ENCODE measurements around the gene RBMS2. TPM values are rescaled to one million over a fixed set of nuclear protein-coding genes. Genes with fewer than 3 reads are reported as not detected.

RBMS2 gene
- total RNA-seq, 2 experiments from 2014 or later = 2.5 to 5.1 TPM

- intact Hi-C loops (cut with micrococcal nuclease) = loop anchor here (2.0 kb wide), 2 partner anchors 53 to 117 kb away; no protein-coding TSS in a partner anchor
These were observed 1.6 kb upstream of the RBMS2 start for GRCh38 chr12:56520048-56520447.

DNA sequence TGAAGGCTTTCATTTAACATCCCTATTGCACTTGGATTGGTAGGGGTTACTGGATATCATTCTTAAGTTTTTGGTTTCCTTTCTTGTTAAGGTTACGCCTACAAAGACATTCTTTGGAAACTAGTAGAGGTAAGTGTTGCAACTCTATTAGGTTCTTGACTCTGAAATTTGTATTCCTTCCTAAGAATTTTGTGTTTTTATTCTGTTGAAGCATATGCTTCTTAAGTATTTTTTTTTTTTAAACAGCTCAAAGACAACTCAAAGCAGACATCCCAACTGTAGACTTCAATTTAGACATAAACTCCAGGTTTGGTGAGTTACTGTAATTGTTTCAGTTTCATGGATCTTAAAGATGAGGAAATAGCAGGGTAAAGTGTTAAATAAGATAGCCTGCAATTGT lies 1.1 kb upstream of the RBMS2 start:
- no peaks in the 10 kb centered on the region for H3K36me3 Mint-ChIP-seq (ENCODE audit: low read depth)
- peaks cover 28% of the 10 kb centered on the region for H3K4me1 Mint-ChIP-seq (ENCODE audit: low read depth)
- intact Hi-C loops (cut with micrococcal nuclease) = loop anchor here (2.0 kb wide), 2 partner anchors 52 to 116 kb away; no protein-coding TSS in a partner anchor
- CTCF ChIA-PET = interaction anchor here (0.7 to 2.7 kb wide), 4 partner anchors 9 to 116 kb away, joined by 3 to 6 read pairs (median 4); no protein-coding TSS in a partner anchor
- H3K9me3 Mint-ChIP-seq = no peaks in the 10 kb centered on the region
- H3K27ac Mint-ChIP-seq = no peak overlapping the region
- H3K4me3 Mint-ChIP-seq = no peak overlapping the region
- DNase-seq = no peak
- H3K27me3 Mint-ChIP-seq (ENCODE audit: low read depth) = no peaks in the 10 kb centered on the region

More at GRCh38 chr12:56520048-56520447, 1.6 kb upstream of the RBMS2 start:
- Mint-ChIP-seq H3K4me3 (no peak overlapping the region), H3K27ac (no peak overlapping the region), H3K9me3 (no peaks in the 10 kb centered on the region), H3K36me3 (ENCODE audit: low read depth) (no peaks in the 10 kb centered on the region), H3K4me1 (ENCODE audit: low read depth) (peaks cover 28% of the 10 kb centered on the region), H3K27me3 (ENCODE audit: low read depth) (no peaks in the 10 kb centered on the region)
- CTCF ChIA-PET = interaction anchor here (0.6 to 2.7 kb wide), 4 partner anchors 9 to 116 kb away, joined by 3 to 6 read pairs (median 4); no protein-coding TSS in a partner anchor
- no peak for DNase-seq

DNA sequence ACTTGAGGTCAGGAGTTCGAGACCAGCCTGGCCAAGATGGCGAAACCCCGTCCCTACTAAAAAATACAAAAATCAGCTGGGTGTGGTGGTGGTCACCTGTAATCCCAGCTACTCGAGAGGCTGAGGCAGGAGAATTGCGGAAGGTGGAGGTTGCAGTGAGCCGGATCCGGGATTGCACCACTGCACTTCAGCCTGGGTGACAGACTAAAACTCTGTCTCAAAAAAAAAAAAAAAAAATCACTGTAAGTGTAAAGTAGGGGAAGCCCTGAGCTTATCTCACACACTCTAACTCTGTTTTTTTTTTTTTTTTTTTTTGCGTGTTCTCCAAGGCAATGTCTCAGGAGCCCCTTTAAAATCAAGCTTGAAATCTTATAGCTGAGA lies 421 bp upstream of the RBMS2 start:
- Mint-ChIP-seq H3K27me3 (ENCODE audit: low read depth) (no peaks in the 10 kb centered on the region), H3K36me3 (ENCODE audit: low read depth) (no peaks in the 10 kb centered on the region), H3K27ac (no peak overlapping the region), H3K4me1 (ENCODE audit: low read depth) (peaks cover 28% of the 10 kb centered on the region), H3K4me3 (peak overlapping the region; percentile 62), H3K9me3 (no peaks in the 10 kb centered on the region)
- no peak for DNase-seq
- CTCF ChIA-PET = interaction anchor here (0.7 to 2.7 kb wide), 5 partner anchors 8 to 115 kb away, joined by 3 to 6 read pairs (median 4); no protein-coding TSS in a partner anchor
- intact Hi-C loops (cut with micrococcal nuclease) = loop anchor here (1.0 to 2.0 kb wide), 3 partner anchors 52 to 116 kb away; partner anchors contain the start of gene BAZ2A

DNA sequence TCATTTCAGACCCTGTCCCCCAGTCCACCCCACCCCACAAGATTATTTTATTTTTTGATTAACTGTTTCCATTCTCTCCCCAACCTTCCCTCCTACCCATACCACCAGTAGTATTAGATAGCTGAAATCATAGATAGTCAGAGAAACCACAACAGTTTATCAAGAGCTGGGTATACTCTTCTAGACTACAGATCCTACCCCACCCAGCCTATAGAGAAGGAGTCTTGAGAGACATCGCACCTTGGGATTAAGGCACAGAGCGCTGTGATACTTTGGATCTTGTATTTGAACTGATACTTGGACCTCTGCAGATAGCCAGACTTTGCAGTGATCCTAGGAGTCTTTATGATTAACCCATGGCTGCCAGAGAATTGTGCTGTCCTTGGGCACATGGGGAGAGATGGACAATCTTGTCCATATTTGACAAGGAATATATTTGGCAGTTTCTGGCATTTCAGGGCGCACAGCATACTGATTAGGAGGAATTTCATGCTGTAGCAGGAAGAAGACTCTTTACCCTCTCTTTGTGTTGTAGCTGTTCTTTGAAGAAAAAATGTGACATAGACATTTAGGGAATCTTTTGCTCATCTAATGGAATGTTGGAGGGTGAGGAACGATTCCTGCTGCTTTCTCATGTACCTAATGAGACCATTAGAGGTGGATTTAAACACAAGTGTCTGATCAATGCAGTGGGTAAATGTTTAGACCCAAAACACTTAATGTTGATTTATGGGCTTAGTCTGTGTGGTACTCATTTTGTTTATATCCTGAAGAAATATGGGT lies 982 bp downstream of the RBMS2 start:
- Mint-ChIP-seq H3K27me3 (ENCODE audit: low read depth) (no peaks in the 10 kb centered on the region), H3K36me3 (ENCODE audit: low read depth) (no peaks in the 10 kb centered on the region), H3K4me1 (ENCODE audit: low read depth) (peaks cover 28% of the 10 kb centered on the region), H3K9me3 (no peaks in the 10 kb centered on the region), H3K27ac (no peak overlapping the region), H3K4me3 (peak overlapping the region; percentile 62)
- CTCF ChIA-PET = interaction anchor here (0.8 to 2.7 kb wide), 5 partner anchors 7 to 64 kb away, joined by 3 to 13 read pairs (median 4); no protein-coding TSS in a partner anchor
- intact Hi-C loops (cut with micrococcal nuclease) = no loop called here
- no peak for DNase-seq

DNA sequence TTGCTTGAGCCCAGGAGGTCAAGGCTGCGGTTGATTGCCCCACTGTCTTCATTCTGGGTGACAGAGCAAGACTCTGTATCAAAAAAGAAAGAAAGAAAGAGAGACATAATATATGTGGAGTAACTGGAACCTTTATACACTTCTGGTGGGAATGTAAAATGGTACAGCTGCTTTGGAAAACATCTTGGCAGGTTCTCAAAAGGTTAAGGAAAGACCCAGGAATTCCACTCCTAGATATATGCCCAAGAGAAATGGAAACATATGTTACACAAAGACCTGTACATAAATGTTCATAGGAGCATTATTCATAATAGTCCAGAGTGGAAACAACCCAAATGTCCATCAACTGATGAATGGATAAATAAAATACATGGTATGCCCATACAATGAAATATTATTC lies 7.2 kb downstream of the RBMS2 start:
- H3K27ac Mint-ChIP-seq = no peak overlapping the region
- CTCF ChIA-PET = interaction anchor here (1.0 kb wide), 1 partner anchor 8 kb away, joined by 6 read pairs; the partner anchor contains the start of gene RBMS2
- H3K27me3 Mint-ChIP-seq (ENCODE audit: low read depth) = no peaks in the 10 kb centered on the region
- DNase-seq = no peak
- no peaks in the 10 kb centered on the region for H3K9me3 Mint-ChIP-seq
- intact Hi-C loops (cut with micrococcal nuclease) = no loop called here
- H3K36me3 Mint-ChIP-seq (ENCODE audit: low read depth) = no peaks in the 10 kb centered on the region
- no peak overlapping the region for H3K4me3 Mint-ChIP-seq
- H3K4me1 Mint-ChIP-seq (ENCODE audit: low read depth) = no peaks in the 10 kb centered on the region

- CTCF ChIA-PET = interaction anchor here (1.0 kb wide), 1 partner anchor 9 kb away, joined by 6 read pairs; the partner anchor contains the start of gene RBMS2
- H3K4me1 Mint-ChIP-seq (ENCODE audit: low read depth) = no peaks in the 10 kb centered on the region
- intact Hi-C loops (cut with micrococcal nuclease) = no loop called here
- DNase-seq = no peak
- H3K36me3 Mint-ChIP-seq (ENCODE audit: low read depth) = no peaks in the 10 kb centered on the region
- H3K4me3 Mint-ChIP-seq = no peak overlapping the region
- H3K27me3 Mint-ChIP-seq (ENCODE audit: low read depth) = no peaks in the 10 kb centered on the region
- no peaks in the 10 kb centered on the region for H3K9me3 Mint-ChIP-seq
- H3K27ac Mint-ChIP-seq = no peak overlapping the region
These were observed 8.0 kb downstream of the RBMS2 start for GRCh38 chr12:56529656-56530055.

GRCh38 chr12:56530390-56531055 lies 8.9 kb downstream of the RBMS2 start:
- CTCF ChIA-PET = interaction anchor here (0.6 to 1.5 kb wide), 3 partner anchors 27 to 783 kb away, joined by 3 to 4 read pairs (median 3); no protein-coding TSS in a partner anchor
- Mint-ChIP-seq H3K4me3 (no peak overlapping the region), H3K4me1 (ENCODE audit: low read depth) (no peaks in the 10 kb centered on the region), H3K27me3 (ENCODE audit: low read depth) (no peaks in the 10 kb centered on the region), H3K27ac (no peak overlapping the region), H3K9me3 (no peaks in the 10 kb centered on the region), H3K36me3 (ENCODE audit: low read depth) (no peaks in the 10 kb centered on the region)
- intact Hi-C loops (cut with micrococcal nuclease) = no loop called here
- DNase-seq = no peak

DNA sequence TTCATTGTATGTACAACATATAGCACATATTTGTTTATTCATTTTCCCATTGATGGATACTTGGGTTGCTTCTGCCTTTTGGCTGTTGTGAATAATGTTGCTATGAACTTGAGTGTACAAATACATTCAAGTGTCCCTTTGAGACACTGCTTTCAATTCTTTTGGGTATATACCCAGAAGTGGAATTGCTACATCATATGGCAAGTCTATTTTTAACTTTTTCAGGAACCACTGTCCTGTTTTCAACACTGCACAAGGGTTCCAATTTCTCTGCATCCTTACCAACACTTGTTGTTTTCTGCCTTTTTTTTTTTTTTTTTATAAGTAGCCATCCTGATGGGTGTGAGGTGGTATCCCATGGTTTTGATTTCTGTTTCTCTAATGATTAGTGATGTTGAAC lies 15.9 kb downstream of the RBMS2 start:
- no peak overlapping the region for H3K27ac Mint-ChIP-seq
- CTCF ChIA-PET = no interaction called here
- no peak overlapping the region for H3K4me3 Mint-ChIP-seq
- no peaks in the 10 kb centered on the region for H3K36me3 Mint-ChIP-seq (ENCODE audit: low read depth)
- intact Hi-C loops (cut with micrococcal nuclease) = loop anchor here (5.0 kb wide), 1 partner anchor 35 kb away; no protein-coding TSS in a partner anchor
- DNase-seq = no peak
- no peaks in the 10 kb centered on the region for H3K27me3 Mint-ChIP-seq (ENCODE audit: low read depth)
- H3K4me1 Mint-ChIP-seq (ENCODE audit: low read depth) = no peaks in the 10 kb centered on the region
- H3K9me3 Mint-ChIP-seq = no peaks in the 10 kb centered on the region

- Mint-ChIP-seq H3K27ac (no peak overlapping the region), H3K27me3 (ENCODE audit: low read depth) (no peaks in the 10 kb centered on the region), H3K4me3 (no peak overlapping the region), H3K9me3 (no peaks in the 10 kb centered on the region), H3K36me3 (ENCODE audit: low read depth) (no peaks in the 10 kb centered on the region), H3K4me1 (ENCODE audit: low read depth) (no peaks in the 10 kb centered on the region)
- no peak for DNase-seq
- CTCF ChIA-PET = no interaction called here
- intact Hi-C loops (cut with micrococcal nuclease) = no loop called here
These were observed 20.0 kb downstream of the RBMS2 start for GRCh38 chr12:56541631-56542030.

- CTCF ChIA-PET = no interaction called here
- H3K27me3 Mint-ChIP-seq (ENCODE audit: low read depth) = no peaks in the 10 kb centered on the region
- H3K36me3 Mint-ChIP-seq (ENCODE audit: low read depth) = no peaks in the 10 kb centered on the region
- no peaks in the 10 kb centered on the region for H3K9me3 Mint-ChIP-seq
- intact Hi-C loops (cut with micrococcal nuclease) = no loop called here
- no peak overlapping the region for H3K27ac Mint-ChIP-seq
- H3K4me3 Mint-ChIP-seq = no peak overlapping the region
- no peaks in the 10 kb centered on the region for H3K4me1 Mint-ChIP-seq (ENCODE audit: low read depth)
- no peak for DNase-seq
These were observed 20.5 kb downstream of the RBMS2 start for GRCh38 chr12:56542164-56542563.

GRCh38 chr12:56545023-56545604 lies 23.5 kb downstream of the RBMS2 start:
- H3K27me3 Mint-ChIP-seq (ENCODE audit: low read depth) = no peaks in the 10 kb centered on the region
- no peaks in the 10 kb centered on the region for H3K4me1 Mint-ChIP-seq (ENCODE audit: low read depth)
- H3K36me3 Mint-ChIP-seq (ENCODE audit: low read depth) = no peaks in the 10 kb centered on the region
- DNase-seq = no peak
- intact Hi-C loops (cut with micrococcal nuclease) = no loop called here
- no peak overlapping the region for H3K4me3 Mint-ChIP-seq
- no peaks in the 10 kb centered on the region for H3K9me3 Mint-ChIP-seq
- CTCF ChIA-PET = no interaction called here
- H3K27ac Mint-ChIP-seq = no peak overlapping the region

GRCh38 chr12:56546680-56547079 lies 25.1 kb downstream of the RBMS2 start:
- Mint-ChIP-seq H3K4me3 (no peak overlapping the region), H3K36me3 (ENCODE audit: low read depth) (no peaks in the 10 kb centered on the region), H3K4me1 (ENCODE audit: low read depth) (no peaks in the 10 kb centered on the region), H3K27ac (no peak overlapping the region), H3K27me3 (ENCODE audit: low read depth) (no peaks in the 10 kb centered on the region), H3K9me3 (no peaks in the 10 kb centered on the region)
- DNase-seq = no peak
- intact Hi-C loops (cut with micrococcal nuclease) = no loop called here
- CTCF ChIA-PET = no interaction called here
